Rectal smooth muscle tissue (tissue), 1 donor: Measurements from ENCODE around the gene PTPRM.
"Not testable (repeated sequence)": the region's sequence is repeated elsewhere in the genome, so short reads cannot be mapped to it uniquely, and the experiment has no call there.

ENCODE experiments used
- H3K27ac ChIP-seq: one replicate; pipeline ENCODE4 v1.7.0; 2013; ENCODE audit warnings: low read depth, low read length, inconsistent platforms
- H3K27me3 ChIP-seq: one replicate; pipeline ENCODE4 v1.7.0; 2013; ENCODE audit warnings: low read length; ENCODE audit not compliant: control insufficient read depth, insufficient read depth
- H3K36me3 ChIP-seq: one replicate; pipeline ENCODE4 v1.7.0; 2013; ENCODE audit warnings: low read length; ENCODE audit not compliant: control insufficient read depth, insufficient read depth
- H3K4me1 ChIP-seq: one replicate; pipeline ENCODE4 v1.7.0; 2013; ENCODE audit warnings: low read length; ENCODE audit not compliant: control insufficient read depth, insufficient read depth
- H3K4me3 ChIP-seq: one replicate; pipeline ENCODE4 v1.7.0; 2013; ENCODE audit warnings: low read length
- H3K9ac ChIP-seq: one replicate; pipeline ENCODE4 v1.7.0; 2013; ENCODE audit warnings: low read length

Gene PTPRM

GRCh38 chr18:8045884-8046281 is 478.8 kb downstream of the PTPRM start:
- Histone ChIP-seq H3K36me3 (no peaks in the 10 kb centered on the region), H3K27me3 (no peaks in the 10 kb centered on the region), H3K4me1 (no peaks in the 10 kb centered on the region), H3K9ac (no peak overlapping the region), H3K4me3 (no peak overlapping the region), H3K27ac (no peak overlapping the region)

GRCh38 chr18:8046441-8046840 is 479.3 kb downstream of the PTPRM start:
- Histone ChIP-seq H3K36me3 (no peaks in the 10 kb centered on the region), H3K27me3 (no peaks in the 10 kb centered on the region), H3K9ac (no peak overlapping the region), H3K4me1 (no peaks in the 10 kb centered on the region), H3K4me3 (no peak overlapping the region), H3K27ac (no peak overlapping the region)

GRCh38 chr18:8049147-8049546 is 482.0 kb downstream of the PTPRM start:
- no peak overlapping the region for H3K27ac ChIP-seq
- H3K4me3 ChIP-seq = no peak overlapping the region
- H3K36me3 ChIP-seq = no peaks in the 10 kb centered on the region
- no peaks in the 10 kb centered on the region for H3K27me3 ChIP-seq
- H3K4me1 ChIP-seq = no peaks in the 10 kb centered on the region
- H3K9ac ChIP-seq = no peak overlapping the region

- Histone ChIP-seq H3K27ac (no peak overlapping the region), H3K36me3 (no peaks in the 10 kb centered on the region), H3K4me1 (no peaks in the 10 kb centered on the region), H3K27me3 (no peaks in the 10 kb centered on the region), H3K4me3 (no peak overlapping the region), H3K9ac (no peak overlapping the region)
These were observed 483.7 kb downstream of the PTPRM start for GRCh38 chr18:8050616-8051329.

- Histone ChIP-seq H3K27ac (no peak overlapping the region), H3K4me3 (no peak overlapping the region), H3K9ac (no peak overlapping the region), H3K36me3 (no peaks in the 10 kb centered on the region), H3K27me3 (no peaks in the 10 kb centered on the region), H3K4me1 (no peaks in the 10 kb centered on the region)
These were observed 484.3 kb downstream of the PTPRM start for GRCh38 chr18:8051453-8051852.

- Histone ChIP-seq H3K27me3 (no peaks in the 10 kb centered on the region), H3K36me3 (no peaks in the 10 kb centered on the region), H3K4me1 (no peaks in the 10 kb centered on the region), H3K4me3 (no peak overlapping the region), H3K9ac (no peak overlapping the region), H3K27ac (no peak overlapping the region)
These were observed 485.2 kb downstream of the PTPRM start for GRCh38 chr18:8052237-8052701.

- Histone ChIP-seq H3K4me1 (no peaks in the 10 kb centered on the region), H3K9ac (no peak overlapping the region), H3K27ac (no peak overlapping the region)
These were observed 489.6 kb downstream of the PTPRM start for GRCh38 chr18:8056723-8057122.

GRCh38 chr18:8063152-8063551 is 496.0 kb downstream of the PTPRM start:
- H3K27ac ChIP-seq, H3K4me3 ChIP-seq, H3K9ac ChIP-seq, H3K4me1 ChIP-seq, H3K27me3 ChIP-seq, H3K36me3 ChIP-seq: not testable (repeated sequence)

More at GRCh38 chr18:8056723-8057122, 489.6 kb downstream of the PTPRM start:
- Histone ChIP-seq H3K4me3 (no peak overlapping the region), H3K27me3 (no peaks in the 10 kb centered on the region), H3K36me3 (no peaks in the 10 kb centered on the region)

GRCh38 chr18:8063733-8064132 is 496.6 kb downstream of the PTPRM start:
- no peaks in the 10 kb centered on the region for H3K36me3 ChIP-seq

GRCh38 chr18:8065284-8065683 is 498.2 kb downstream of the PTPRM start:
- Histone ChIP-seq H3K9ac (no peak overlapping the region), H3K4me3 (no peak overlapping the region), H3K4me1 (no peaks in the 10 kb centered on the region), H3K36me3 (no peaks in the 10 kb centered on the region), H3K27me3 (no peaks in the 10 kb centered on the region), H3K27ac (no peak overlapping the region)

More at GRCh38 chr18:8063733-8064132, 496.6 kb downstream of the PTPRM start:
- no peak overlapping the region for H3K9ac ChIP-seq
- no peak overlapping the region for H3K27ac ChIP-seq
- no peaks in the 10 kb centered on the region for H3K27me3 ChIP-seq
- no peak overlapping the region for H3K4me3 ChIP-seq
- H3K4me1 ChIP-seq = no peaks in the 10 kb centered on the region

GRCh38 chr18:8065773-8066172 is 498.7 kb downstream of the PTPRM start:
- Histone ChIP-seq H3K27ac (no peak overlapping the region), H3K4me3 (no peak overlapping the region), H3K4me1 (no peaks in the 10 kb centered on the region), H3K36me3 (no peaks in the 10 kb centered on the region), H3K9ac (no peak overlapping the region), H3K27me3 (no peaks in the 10 kb centered on the region)

GRCh38 chr18:8069708-8070107 is 502.6 kb downstream of the PTPRM start:
- no peaks in the 10 kb centered on the region for H3K36me3 ChIP-seq
- H3K4me1 ChIP-seq = no peaks in the 10 kb centered on the region
- H3K9ac ChIP-seq = no peak overlapping the region
- H3K27me3 ChIP-seq = no peaks in the 10 kb centered on the region
- H3K27ac ChIP-seq = no peak overlapping the region
- H3K4me3 ChIP-seq = no peak overlapping the region

GRCh38 chr18:8073167-8073566 is 506.1 kb downstream of the PTPRM start:
- Histone ChIP-seq H3K4me1 (no peaks in the 10 kb centered on the region), H3K27ac (no peak overlapping the region), H3K9ac (no peak overlapping the region), H3K36me3 (no peaks in the 10 kb centered on the region), H3K4me3 (no peak overlapping the region), H3K27me3 (no peaks in the 10 kb centered on the region)
